GM11168 (cell line): ENCODE results near the gene OTULIN.

Source experiments
- in situ Hi-C: fragments of 300-500 bp; cut with MboI; formaldehyde crosslinking; loops from one replicate; pipeline ENCODE4 v1.12.0; 2022; ENCODE audit warnings: low sequenced_read_pairs; ENCODE audit not compliant: unreplicated experiment

The OTULIN gene

DNA sequence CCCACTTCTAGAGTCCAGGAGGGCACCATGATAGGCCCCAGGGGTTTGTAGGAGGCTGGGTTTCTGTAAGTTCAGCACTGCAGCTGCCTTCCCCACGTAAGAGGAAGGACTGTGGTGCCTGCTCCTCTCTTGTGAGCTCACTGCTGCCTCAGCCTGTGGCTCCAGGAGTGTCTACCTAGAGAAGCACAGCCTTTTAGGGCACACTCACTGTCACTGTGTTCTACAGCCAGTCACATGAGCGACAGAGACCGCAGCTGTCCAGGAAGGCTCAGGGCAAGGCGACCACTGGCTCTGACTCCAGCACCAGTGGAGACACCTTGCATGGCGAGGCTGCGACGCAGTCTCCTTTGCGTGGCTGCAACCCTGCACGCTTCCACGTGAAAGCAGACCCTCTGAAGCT is 72.8 kb downstream of the OTULIN start:
- in situ Hi-C loops = no loop called here

DNA sequence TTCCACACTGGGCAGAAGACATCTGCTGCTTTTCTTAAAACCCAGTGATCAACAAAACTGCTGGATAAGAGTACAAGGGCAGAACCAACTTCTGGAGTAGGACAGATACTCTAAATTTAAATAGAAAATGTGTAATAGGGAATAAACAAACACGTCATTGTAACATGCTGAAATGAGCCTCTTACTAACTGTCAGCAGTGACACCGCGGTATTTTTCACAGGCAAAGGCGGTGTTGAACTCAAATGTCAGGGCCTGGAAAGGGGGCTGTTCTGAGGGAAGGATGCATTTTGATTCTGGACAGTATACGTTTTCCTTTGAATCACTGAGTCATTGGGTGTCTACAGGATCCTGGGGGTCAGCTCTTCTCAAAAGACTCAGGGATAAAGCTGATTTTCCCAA is 73.5 kb downstream of the OTULIN start:
- in situ Hi-C loops = no loop called here

DNA sequence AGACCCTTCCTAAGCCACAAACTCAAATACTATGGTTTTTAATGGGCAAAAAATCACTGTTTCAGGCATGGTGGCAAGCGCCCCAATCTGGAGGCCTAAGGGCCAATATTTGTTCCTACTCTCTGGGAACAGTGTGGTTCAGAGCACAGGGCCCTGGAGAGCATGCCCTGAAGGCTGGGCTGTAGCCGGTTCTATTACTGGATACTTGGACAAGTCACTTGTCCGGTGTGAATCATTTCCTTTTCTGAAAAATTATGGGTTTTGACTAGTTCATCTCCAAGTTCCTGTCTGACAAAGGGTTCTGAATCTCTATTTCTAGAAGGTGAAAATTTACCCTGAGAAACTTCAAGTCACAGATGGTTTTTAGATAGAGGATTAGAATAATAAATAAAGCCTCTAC is 75.0 kb downstream of the OTULIN start:
- in situ Hi-C loops = no loop called here

DNA sequence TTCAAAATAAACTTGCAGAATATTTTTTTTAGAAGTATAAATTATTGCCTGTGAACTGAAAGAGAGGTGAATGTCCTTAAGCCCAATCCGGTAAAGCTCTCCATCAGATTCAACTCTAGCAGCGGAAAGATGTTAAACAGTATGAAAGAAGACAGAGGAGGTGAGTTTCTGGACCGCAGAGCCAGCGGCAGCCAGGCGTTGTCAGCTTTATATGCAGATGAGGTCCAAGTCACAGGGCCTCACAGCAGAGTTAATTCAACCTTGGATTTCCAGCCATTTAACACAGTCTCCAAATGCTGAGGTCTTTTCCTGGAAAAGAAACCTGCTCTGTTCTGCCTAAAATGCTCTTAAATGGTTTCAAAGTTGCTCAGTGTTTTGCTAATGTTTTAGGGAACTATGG is 75.5 kb downstream of the OTULIN start:
- in situ Hi-C loops = no loop called here

DNA sequence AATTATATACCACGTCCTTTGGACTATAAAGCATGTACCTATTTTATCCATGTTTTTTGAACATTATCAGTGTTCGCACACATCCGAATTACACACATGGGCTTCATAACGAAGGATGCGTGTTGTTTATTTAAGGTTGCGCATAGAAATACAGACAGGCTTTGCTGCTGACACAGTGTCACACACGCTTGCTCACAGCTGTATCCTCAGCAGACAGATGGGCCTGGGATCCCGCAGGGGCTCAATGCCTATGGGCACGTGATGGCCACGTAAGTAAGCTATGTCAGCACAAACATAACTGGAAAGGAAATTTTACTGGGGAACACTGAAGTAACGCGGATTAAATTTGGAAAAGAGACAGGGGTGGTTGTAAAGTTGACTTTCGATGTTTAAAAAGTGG is 76.6 kb downstream of the OTULIN start:
- in situ Hi-C loops = no loop called here

DNA sequence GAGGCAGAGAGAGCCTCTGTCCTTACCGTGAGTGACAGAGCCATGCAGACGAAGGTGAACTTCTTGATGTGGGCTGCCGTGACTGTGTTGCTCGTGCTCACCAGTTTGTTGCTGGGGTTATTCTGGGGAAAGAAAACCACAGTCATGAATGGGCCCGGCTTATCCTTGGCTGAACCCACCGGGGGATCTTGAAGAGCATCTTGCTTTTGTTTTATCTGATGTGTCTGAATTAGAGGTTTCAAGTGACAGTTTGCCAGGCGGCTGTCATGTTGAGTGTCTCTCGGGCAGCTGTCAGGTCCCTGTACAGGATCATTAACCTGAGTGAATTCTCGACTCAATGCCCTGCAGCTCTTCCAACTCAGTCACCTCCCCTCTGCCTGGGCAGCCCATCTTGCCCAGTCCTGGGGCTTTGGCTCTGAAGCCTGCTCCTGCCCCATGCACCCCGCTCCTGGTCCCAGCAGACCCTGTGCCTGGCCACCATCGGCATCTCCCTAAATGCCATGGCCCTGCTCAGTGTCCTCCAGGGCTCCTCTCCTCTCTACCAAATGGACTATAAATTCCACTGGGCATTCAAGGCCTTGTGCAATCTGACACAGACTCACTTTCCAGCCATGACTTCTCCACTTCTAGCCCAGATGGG is 77.4 kb downstream of the OTULIN start:
- in situ Hi-C loops = no loop called here

DNA sequence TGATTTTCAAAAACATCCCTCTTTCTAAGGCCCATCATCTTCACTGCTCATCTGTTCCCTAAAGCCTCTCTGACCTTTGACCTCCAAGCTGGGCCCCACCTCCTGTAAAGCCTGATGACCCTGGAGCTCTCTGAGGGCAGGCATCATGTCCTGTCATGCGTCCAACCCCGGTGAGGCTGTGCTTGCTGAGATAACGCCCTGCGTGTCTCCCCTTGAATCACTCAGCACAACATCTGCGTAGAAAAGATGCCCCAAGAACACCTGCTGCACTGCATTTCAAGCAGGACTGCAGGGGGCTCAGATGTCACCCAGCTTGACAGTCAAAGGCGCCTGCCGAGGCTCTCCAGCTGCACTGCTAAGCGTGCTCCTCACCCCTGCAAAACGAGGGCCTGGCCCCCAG is 78.0 kb downstream of the OTULIN start:
- in situ Hi-C loops = no loop called here

DNA sequence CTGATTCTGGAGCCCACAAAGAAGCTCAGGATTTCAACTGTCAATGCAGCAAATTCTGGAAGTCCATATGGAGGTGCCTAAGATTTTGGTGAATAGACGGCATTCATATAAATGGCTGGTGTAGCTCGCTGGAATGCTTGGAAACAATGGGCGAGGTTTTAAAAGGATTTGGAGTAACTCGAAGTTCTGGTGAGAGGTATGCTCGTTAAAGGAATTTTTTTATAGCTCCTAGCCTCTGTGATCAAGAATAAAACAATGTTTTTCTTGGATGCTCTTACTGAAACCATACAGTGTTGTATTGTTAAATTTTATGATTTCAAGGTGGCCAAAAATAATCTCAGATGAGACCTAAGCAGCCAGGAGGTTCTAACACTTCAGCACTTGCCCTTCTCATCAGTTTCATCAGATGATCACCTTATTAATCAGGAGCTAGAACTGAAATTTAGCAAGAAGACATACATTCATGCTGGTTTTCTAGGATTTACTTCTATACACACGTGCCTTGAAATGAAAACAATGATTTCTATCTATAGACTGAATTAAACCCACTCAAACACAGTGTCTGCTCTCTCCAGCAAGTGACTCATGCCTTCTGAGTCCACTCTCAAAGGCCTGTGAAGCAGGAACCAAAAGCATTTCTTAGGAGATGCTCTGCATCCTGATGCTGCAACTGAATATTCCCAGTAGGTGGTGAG is 79.2 kb downstream of the OTULIN start:
- in situ Hi-C loops = no loop called here

DNA sequence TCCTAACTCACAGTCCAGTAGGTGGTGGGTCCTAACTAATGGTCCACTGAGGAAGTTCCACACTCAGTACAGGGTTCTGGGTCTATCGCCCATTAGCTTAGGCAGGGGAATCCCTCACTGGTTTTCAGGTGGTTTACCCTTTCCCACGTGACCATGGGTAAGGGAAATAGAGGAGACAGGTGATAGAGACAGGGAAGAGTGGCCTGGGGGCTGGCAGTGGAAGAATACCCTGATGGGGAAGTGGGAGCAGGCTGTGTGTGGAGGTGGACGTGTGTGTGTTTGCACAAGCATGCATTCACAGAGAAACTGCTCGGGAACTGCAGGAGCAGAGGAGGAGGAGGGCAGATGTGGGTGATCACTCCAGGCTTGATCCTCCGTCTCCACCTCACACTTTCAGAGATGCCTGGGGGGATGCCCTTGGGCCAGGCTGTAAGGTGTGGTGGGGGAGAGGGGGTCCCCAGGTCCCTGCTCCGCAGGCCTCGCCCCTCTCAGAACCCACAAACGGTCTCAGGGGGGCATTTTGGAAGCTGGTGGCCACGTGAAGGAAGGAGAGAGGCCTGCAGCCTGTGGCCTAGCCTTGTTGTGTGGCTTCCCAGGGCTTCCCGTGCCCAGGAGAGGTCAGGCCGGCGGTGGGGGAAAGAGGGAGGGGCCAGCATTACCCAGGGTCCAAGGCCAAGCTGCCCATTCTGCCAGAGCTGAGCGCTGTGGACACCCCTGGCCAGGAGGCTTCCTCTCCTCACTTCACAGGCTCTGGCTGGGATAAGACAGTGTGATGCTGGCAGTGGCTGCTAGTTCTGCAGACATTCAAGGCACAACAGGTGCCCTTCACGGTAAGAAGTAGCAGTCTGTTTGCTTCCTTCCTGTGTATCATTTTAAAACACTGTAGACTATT is 80.0 kb downstream of the OTULIN start:
- in situ Hi-C loops = no loop called here

DNA sequence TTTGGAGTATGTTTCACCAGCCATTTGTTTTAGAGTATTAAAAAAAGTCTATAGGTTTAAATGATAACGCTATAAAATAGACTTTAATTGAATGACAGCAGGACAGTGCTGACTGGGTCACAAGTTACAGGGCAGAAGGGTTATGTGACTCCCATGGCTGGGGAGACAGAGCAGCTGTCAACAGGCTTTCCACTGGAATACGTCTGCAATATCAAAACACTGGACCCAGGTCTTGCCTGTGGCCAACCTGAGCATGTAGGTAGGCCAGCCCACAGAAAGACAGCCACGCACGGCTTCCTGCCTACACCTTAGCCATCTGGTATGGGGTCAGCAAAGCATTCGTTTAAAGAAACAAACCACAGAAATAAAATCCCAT is 80.7 kb downstream of the OTULIN start:
- in situ Hi-C loops = no loop called here

DNA sequence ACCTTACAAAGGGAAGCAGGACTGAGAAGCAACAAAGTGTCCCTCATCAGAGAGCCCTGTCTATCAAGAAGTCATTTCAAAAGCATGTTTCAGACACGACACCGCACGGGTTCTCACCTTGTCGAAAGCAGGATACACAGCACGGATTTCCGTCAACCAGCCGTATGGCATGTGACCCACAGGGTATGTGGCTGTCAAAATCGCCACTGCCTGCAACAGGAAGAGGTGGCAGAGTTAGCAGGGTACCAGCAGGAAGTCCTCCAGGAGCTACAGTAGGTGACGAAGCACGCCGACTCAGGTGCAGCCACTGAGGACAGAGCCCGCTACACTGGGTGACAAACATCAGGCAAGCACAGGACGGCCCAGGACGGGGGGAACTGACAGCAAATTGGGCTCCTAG is 81.2 kb downstream of the OTULIN start:
- in situ Hi-C loops = no loop called here

DNA sequence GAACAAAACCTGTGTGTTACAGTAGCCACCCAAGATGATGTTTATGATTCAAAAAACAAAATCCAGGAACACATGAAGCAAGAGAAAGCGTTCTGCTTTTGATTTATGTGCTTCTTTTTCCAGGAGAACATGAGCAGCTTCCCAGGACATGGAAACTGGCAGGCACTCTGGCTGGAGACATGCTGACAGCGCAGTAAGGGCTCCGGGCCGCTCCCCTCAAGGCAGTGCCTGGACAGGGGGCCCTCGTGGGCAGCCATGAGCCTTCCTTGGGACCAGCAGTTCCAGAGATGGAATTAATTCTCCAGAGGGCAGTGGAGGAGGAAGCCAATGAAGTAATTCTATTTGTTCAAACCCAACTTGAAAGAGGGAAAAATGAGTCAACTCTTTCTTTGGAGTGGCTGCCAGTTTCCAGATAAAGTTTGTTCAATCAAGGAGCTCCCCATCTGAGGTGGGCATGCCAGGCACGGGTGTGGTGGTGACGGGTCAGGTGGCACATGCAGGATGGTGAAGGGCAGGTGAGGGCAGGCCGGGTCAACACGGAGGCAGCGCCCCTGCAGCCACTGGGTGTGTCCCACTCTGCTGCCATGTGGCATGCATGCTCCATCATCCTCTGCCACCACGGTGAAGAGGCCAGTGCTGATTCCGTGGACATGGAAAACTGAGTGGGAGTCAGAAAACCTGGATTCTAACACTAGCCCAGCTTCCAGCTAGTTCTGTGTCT is 83.8 kb downstream of the OTULIN start:
- in situ Hi-C loops = no loop called here
